ENCODE results near the gene RTP5. TPM values are rescaled to one million over a fixed set of nuclear protein-coding genes. Genes with fewer than 3 reads are reported as not detected.

RTP5 gene
- total and polyA plus RNA-seq, 2 donors (not counting 1 experiment from before 2014, with no cell fraction given), result not detected

DNA sequence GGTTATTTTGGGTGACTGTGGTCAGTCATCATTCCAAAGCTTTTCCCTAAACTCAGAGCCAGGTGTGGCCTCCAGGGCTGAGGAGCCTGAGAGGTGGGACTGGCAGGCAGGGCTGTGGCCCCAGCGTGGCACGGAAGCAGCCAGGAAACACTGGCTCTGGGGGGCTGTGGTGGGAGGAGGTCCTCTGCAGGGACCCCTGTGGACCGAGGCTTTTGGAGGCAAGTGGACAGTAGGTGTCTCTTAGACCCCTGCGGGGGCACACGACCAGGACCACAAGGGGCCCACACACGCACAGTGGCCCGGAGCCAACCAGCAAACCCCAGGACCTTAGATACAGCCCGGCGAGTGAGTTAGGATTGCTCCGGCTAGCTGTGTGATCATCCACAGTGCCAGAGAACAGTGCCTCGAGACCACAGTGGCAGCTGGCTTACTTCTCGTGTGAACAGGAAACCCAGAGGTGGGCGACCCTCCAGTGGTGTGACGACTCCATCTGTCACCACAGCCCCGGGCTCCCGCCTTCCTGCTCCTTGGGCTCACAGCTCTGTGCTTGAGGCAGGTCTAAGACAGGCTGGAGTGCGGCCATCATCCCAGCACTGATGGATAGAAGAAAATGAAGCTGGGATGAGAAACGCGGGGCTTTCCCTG, 1.6 kb upstream of the RTP5 start:
- CTCF ChIA-PET, result interaction anchor here (1.0 to 1.7 kb wide), 2 partner anchors 10 to 1017 kb away, joined by 3 to 6 read pairs; no protein-coding TSS in a partner anchor
- ATAC-seq (ENCODE audit: low read depth) (no peak), DNase-seq (peak; percentile 24)
- Histone ChIP-seq H3K36me3 (replicated peaks in 1 of 2; ENCODE audit: control extremely low read depth in 1 of 2, control insufficient read depth in 1 of 2, extremely low read depth in 1 of 2, insufficient read depth in 2 of 2, low read length in 1 of 2) (no peaks in the 10 kb centered on the region), H3K27ac (ENCODE audit: low read length in 2 of 2) (no peak overlapping the region), H3K79me2 (ENCODE audit: control insufficient read depth, insufficient read depth, low read length) (no peaks in the 10 kb centered on the region), H3K4me3 (ENCODE audit: control extremely low read depth in 1 of 5, extremely low read depth in 1 of 5, insufficient read depth in 1 of 5, low read depth in 2 of 5, low read length in 4 of 5) (no peak overlapping the region), H3K9ac (ENCODE audit: low read length) (no peak overlapping the region), H3K4me1 (ENCODE audit: control insufficient read depth in 2 of 2, insufficient read depth in 2 of 2, low read length in 2 of 2) (peaks cover 25 to 50% of the 10 kb centered on the region in 2 donors), H2AFZ (ENCODE audit: insufficient read depth, low read depth, low read length, poor library complexity, severe bottlenecking) (no peak overlapping the region), H3K4me2 (replicated peaks; ENCODE audit: low read depth, low read length, poor library complexity, severe bottlenecking) (peak overlapping the region; percentile 15), H4K20me1 (ENCODE audit: control insufficient read depth, insufficient read depth, low read length, poor library complexity, severe bottlenecking) (no peaks in the 10 kb centered on the region), H3K9me3 (ENCODE audit: control extremely low read depth in 1 of 3, control insufficient read depth in 2 of 3, insufficient read depth in 1 of 3, low read length in 2 of 3) (peaks cover 0 to 19% (median 0%) of the 10 kb centered on the region in 3 donors), H3K27me3 (replicated peaks in 1 of 4; ENCODE audit: control extremely low read depth in 1 of 4, control insufficient read depth in 3 of 4, insufficient read depth in 4 of 4, low read length in 3 of 4) (peaks cover 0 to 50% (median 34%) of the 10 kb centered on the region in 4 experiments)
- intact Hi-C loops (cut with micrococcal nuclease), result no loop called here
- POLR2A ChIA-PET, result interaction anchor here (1.1 kb wide), 1 partner anchor 9 kb away, joined by 3 read pairs; the partner anchor contains the start of gene PDCD1
- 21% methylated on average over 16 of the region's 19 CpGs for WGBS (ENCODE audit: insufficient coverage)
- peaks cover 22% of the 10 kb centered on the region for H3K27me3 Mint-ChIP-seq
- H3K27ac Mint-ChIP-seq, result no peak overlapping the region
- peaks cover 30% of the 10 kb centered on the region for H3K4me1 Mint-ChIP-seq
- TF ChIP-seq, protein P1, sequence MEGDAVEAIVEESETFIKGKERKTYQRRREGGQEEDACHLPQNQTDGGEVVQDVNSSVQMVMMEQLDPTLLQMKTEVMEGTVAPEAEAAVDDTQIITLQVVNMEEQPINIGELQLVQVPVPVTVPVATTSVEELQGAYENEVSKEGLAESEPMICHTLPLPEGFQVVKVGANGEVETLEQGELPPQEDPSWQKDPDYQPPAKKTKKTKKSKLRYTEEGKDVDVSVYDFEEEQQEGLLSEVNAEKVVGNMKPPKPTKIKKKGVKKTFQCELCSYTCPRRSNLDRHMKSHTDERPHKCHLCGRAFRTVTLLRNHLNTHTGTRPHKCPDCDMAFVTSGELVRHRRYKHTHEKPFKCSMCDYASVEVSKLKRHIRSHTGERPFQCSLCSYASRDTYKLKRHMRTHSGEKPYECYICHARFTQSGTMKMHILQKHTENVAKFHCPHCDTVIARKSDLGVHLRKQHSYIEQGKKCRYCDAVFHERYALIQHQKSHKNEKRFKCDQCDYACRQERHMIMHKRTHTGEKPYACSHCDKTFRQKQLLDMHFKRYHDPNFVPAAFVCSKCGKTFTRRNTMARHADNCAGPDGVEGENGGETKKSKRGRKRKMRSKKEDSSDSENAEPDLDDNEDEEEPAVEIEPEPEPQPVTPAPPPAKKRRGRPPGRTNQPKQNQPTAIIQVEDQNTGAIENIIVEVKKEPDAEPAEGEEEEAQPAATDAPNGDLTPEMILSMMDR (IDR thresholded peaks at IDR 0.05), result no peak
- TF ChIP-seq EZH2 (IDR thresholded peaks at IDR 0.05; ENCODE audit: borderline replicate concordance, insufficient read depth, low read depth, low read length, poor library complexity, severe bottlenecking), result no peak
- no peak overlapping the region for H3K4me3 Mint-ChIP-seq
- no peaks in the 10 kb centered on the region for H3K9me3 Mint-ChIP-seq (ENCODE audit: insufficient read depth)

DNA sequence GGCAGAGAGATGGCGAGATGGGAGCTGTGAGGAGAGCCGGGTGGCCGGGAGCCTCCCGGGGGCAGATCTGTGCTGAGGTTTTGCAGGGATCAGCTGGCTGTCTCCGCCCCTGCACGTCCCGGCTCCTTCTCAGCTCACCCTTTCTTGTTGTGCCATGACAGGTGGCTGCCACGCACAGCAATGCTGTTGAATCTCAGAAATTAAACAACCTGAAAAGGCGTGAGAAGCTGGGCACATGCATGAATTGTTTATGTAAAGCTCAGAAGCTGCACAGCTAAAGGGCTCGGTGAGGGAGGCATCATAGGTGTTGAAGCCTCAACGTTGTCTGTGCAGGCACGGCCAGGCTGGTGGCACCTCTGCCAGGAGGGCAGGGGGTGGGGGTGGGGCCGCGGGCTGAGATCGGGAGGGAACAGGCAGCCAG, 858 bp upstream of the RTP5 start:
- peaks cover 0 to 43% (median 28%) of the 10 kb centered on the region in 4 experiments for H3K27me3 ChIP-seq (replicated peaks in 1 of 4; ENCODE audit: control extremely low read depth in 1 of 4, control insufficient read depth in 3 of 4, insufficient read depth in 4 of 4, low read length in 3 of 4)
- H3K4me1 ChIP-seq (ENCODE audit: control insufficient read depth in 2 of 2, insufficient read depth in 2 of 2, low read length in 2 of 2), result peaks cover 18 to 42% of the 10 kb centered on the region in 2 donors
- no peak overlapping the region for H3K9ac ChIP-seq (ENCODE audit: low read length)
- peaks cover 0 to 11% (median 0%) of the 10 kb centered on the region in 3 donors for H3K9me3 ChIP-seq (ENCODE audit: control extremely low read depth in 1 of 3, control insufficient read depth in 2 of 3, insufficient read depth in 1 of 3, low read length in 2 of 3)
- Mint-ChIP-seq H3K27ac (no peak overlapping the region), H3K9me3 (ENCODE audit: insufficient read depth) (no peaks in the 10 kb centered on the region), H3K27me3 (peaks cover 22% of the 10 kb centered on the region), H3K4me3 (no peak overlapping the region), H3K4me1 (peaks cover 24% of the 10 kb centered on the region)
- no peak overlapping the region for H2AFZ ChIP-seq (ENCODE audit: insufficient read depth, low read depth, low read length, poor library complexity, severe bottlenecking)
- DNase-seq (peak; percentile 12), ATAC-seq (ENCODE audit: low read depth) (no peak)
- H3K4me2 ChIP-seq (replicated peaks; ENCODE audit: low read depth, low read length, poor library complexity, severe bottlenecking), result no peak overlapping the region
- H3K36me3 ChIP-seq (replicated peaks in 1 of 2; ENCODE audit: control extremely low read depth in 1 of 2, control insufficient read depth in 1 of 2, extremely low read depth in 1 of 2, insufficient read depth in 2 of 2, low read length in 1 of 2), result no peaks in the 10 kb centered on the region
- ChIA-PET POLR2A (interaction anchor here (1.1 kb wide), 1 partner anchor 9 kb away, joined by 3 read pairs; the partner anchor contains the start of gene PDCD1), CTCF (interaction anchor here (1.0 to 1.7 kb wide), 2 partner anchors 10 to 1017 kb away, joined by 3 to 6 read pairs; no protein-coding TSS in a partner anchor)
- 70% methylated on average over 15 of the region's 15 CpGs for WGBS (ENCODE audit: insufficient coverage)
- intact Hi-C loops (cut with micrococcal nuclease), result no loop called here
- TF ChIP-seq EZH2 (IDR thresholded peaks at IDR 0.05; ENCODE audit: borderline replicate concordance, insufficient read depth, low read depth, low read length, poor library complexity, severe bottlenecking), result no peak
- TF ChIP-seq, protein P1 (IDR thresholded peaks at IDR 0.05), result no peak
- H3K4me3 ChIP-seq (ENCODE audit: control extremely low read depth in 1 of 5, extremely low read depth in 1 of 5, insufficient read depth in 1 of 5, low read depth in 2 of 5, low read length in 4 of 5), result no peak overlapping the region
- no peaks in the 10 kb centered on the region for H3K79me2 ChIP-seq (ENCODE audit: control insufficient read depth, insufficient read depth, low read length)
- no peak overlapping the region for H3K27ac ChIP-seq (ENCODE audit: low read length in 2 of 2)
- no peaks in the 10 kb centered on the region for H4K20me1 ChIP-seq (ENCODE audit: control insufficient read depth, insufficient read depth, low read length, poor library complexity, severe bottlenecking)

Data from B cell (primary cell).